K562 (cell line): ENCODE measurements around the gene TMEM167B. TPM values are rescaled to one million over a fixed set of nuclear protein-coding genes. Genes with fewer than 3 reads are reported as not detected.
A peak's percentile ranks its signal among the peaks of the same experiment; 100 is the strongest.

Experiments used
- AFF1 ChIP-seq, 2 experiments: fragments of 450-650 bp; IDR thresholded peaks; 2 replicates each; pipeline ENCODE4 v1.6.1; 2018; ENCODE audit warnings: mild to moderate bottlenecking in 2 of 2, low read depth in 1 of 2; ENCODE audit not compliant: partially characterized antibody in 2 of 2
- ARID3A ChIP-seq: IDR thresholded peaks from 2 replicates; pipeline ENCODE4 v1.6.1; 2012; ENCODE audit warnings: low read depth, low read length, improper control_type of control experiment, borderline replicate concordance
- BRD9 ChIP-seq: fragments of 450-650 bp; IDR thresholded peaks from 2 replicates; pipeline ENCODE4 v1.6.1; 2018; ENCODE audit warnings: low read depth; ENCODE audit not compliant: partially characterized antibody
- CBX1 ChIP-seq: sonication (generic); IDR thresholded peaks from 2 replicates; pipeline ENCODE4 v1.6.1; 2016; ENCODE audit warnings: antibody characterized with exemption, low read depth, mild to moderate bottlenecking
- HSF4 ChIP-seq: fragments of 250-450 bp; sonication (Bioruptor Pico); IDR thresholded peaks from 2 replicates; pipeline ENCODE4 v2.1.2; 2022; ENCODE audit warnings: mild to moderate bottlenecking, moderate library complexity, borderline replicate concordance
- ZNF239 ChIP-seq: fragments of 250-450 bp; sonication (Bioruptor Pico); IDR thresholded peaks from 2 replicates; pipeline ENCODE4 v1.4.0; 2020; ENCODE audit warnings: mild to moderate bottlenecking
- ZNF592 ChIP-seq: fragments of 450-650 bp; IDR thresholded peaks from 2 replicates; pipeline ENCODE4 v1.6.1; 2017; ENCODE audit warnings: antibody characterized with exemption, mild to moderate bottlenecking
- ZNF699 ChIP-seq: fragments of 250-450 bp; sonication (Bioruptor Pico); IDR thresholded peaks from 2 replicates; pipeline ENCODE4 v1.8.0; 2021; ENCODE audit warnings: mild to moderate bottlenecking, moderate library complexity; ENCODE audit not compliant: insufficient replicate concordance
- polyA plus RNA-seq, 8 experiments: library from polyadenylated mRNA; depleted of rRNA in 4 of 8; stranded (reverse) in 5 of 8; unstranded in 3 of 8; fragments of >200 nt; fragmentation: Nextera tagmentation in 2 of 8; fragmentation: Illumina TruSeq in 1 of 8; extraction: Ambion mirVana in 2 of 8; extraction: Trizol in 1 of 8; gene quantifications; 2 replicates each; pipeline versions ENCODE4 v1.2.1 to v1.2.3, GENCODE V29; 2011 to 2014; ENCODE audit warnings: inconsistent platforms in 1 of 8, missing spikeins in 1 of 8
- total RNA-seq, 7 experiments: library from RNA; depleted of rRNA in 6 of 7; stranded (reverse); fragments of >200 nt in 6 of 7; fragmentation: Illumina TruSeq in 2 of 7; extraction: Trizol in 2 of 7; gene quantifications; 2 replicates each; pipeline versions ENCODE4 v1.2.1 to v1.2.3, GENCODE V29; 2011 to 2021; ENCODE audit warnings: low replicate concordance in 1 of 7
- TF ChIP-seq, protein P1 (sequence below): sonication (generic); formaldehyde crosslinking; IDR thresholded peaks from 2 replicates; pipeline ENCODE4 v1.8.1; 2023; ENCODE audit warnings: missing genetic modification reagents, mild to moderate bottlenecking, borderline replicate concordance

Gene TMEM167B
- total and polyA plus RNA-seq, 9 of the 15 experiments (the other 6 are each of a cell fraction or from before 2014, with no cell fraction given) = 17.2 to 36.4 (median 32.2) TPM

GRCh38 chr1:109075531-109076490, 14.8 kb upstream of the TMEM167B start, which contains the start of gene TAF13 (continued):
- 0 out of 2 replicates have a peak, but pooled peaks have one; percentile 23 for TF ChIP-seq ZNF592
- TF ChIP-seq HSF4 (CRISPR knock-in tag) = no peak
- TF ChIP-seq, protein P1, sequence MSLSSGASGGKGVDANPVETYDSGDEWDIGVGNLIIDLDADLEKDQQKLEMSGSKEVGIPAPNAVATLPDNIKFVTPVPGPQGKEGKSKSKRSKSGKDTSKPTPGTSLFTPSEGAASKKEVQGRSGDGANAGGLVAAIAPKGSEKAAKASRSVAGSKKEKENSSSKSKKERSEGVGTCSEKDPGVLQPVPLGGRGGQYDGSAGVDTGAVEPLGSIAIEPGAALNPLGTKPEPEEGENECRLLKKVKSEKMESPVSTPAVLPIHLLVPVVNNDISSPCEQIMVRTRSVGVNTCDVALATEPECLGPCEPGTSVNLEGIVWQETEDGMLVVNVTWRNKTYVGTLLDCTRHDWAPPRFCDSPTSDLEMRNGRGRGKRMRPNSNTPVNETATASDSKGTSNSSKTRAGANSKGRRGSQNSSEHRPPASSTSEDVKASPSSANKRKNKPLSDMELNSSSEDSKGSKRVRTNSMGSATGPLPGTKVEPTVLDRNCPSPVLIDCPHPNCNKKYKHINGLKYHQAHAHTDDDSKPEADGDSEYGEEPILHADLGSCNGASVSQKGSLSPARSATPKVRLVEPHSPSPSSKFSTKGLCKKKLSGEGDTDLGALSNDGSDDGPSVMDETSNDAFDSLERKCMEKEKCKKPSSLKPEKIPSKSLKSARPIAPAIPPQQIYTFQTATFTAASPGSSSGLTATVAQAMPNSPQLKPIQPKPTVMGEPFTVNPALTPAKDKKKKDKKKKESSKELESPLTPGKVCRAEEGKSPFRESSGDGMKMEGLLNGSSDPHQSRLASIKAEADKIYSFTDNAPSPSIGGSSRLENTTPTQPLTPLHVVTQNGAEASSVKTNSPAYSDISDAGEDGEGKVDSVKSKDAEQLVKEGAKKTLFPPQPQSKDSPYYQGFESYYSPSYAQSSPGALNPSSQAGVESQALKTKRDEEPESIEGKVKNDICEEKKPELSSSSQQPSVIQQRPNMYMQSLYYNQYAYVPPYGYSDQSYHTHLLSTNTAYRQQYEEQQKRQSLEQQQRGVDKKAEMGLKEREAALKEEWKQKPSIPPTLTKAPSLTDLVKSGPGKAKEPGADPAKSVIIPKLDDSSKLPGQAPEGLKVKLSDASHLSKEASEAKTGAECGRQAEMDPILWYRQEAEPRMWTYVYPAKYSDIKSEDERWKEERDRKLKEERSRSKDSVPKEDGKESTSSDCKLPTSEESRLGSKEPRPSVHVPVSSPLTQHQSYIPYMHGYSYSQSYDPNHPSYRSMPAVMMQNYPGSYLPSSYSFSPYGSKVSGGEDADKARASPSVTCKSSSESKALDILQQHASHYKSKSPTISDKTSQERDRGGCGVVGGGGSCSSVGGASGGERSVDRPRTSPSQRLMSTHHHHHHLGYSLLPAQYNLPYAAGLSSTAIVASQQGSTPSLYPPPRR (CRISPR knock-in tag) = peak; percentile 83; the same call in 1 of the 2 replicates
- TF ChIP-seq ARID3A = no peak
- 0 out of 2 replicates have a peak, but pooled peaks have one; percentile 7 for TF ChIP-seq ZNF239 (CRISPR knock-in tag)
- peak in 1 of 2 experiments; percentile 67 for TF ChIP-seq AFF1 (IDR thresholded peaks at IDR 0.05; ENCODE audit: low read depth in 1 of 2, partially characterized antibody in 2 of 2)
- TF ChIP-seq BRD9 = peak; percentile 30
- no peak; the same call in 1 of the 2 replicates for TF ChIP-seq CBX1
- no peak for TF ChIP-seq ZNF699 (CRISPR knock-in tag)
